ENCODE results near the gene SUPV3L1.
"Not testable (repeated sequence)": the region's sequence is repeated elsewhere in the genome, so short reads cannot be mapped to it uniquely, and the experiment has no call there.

The SUPV3L1 gene

DNA sequence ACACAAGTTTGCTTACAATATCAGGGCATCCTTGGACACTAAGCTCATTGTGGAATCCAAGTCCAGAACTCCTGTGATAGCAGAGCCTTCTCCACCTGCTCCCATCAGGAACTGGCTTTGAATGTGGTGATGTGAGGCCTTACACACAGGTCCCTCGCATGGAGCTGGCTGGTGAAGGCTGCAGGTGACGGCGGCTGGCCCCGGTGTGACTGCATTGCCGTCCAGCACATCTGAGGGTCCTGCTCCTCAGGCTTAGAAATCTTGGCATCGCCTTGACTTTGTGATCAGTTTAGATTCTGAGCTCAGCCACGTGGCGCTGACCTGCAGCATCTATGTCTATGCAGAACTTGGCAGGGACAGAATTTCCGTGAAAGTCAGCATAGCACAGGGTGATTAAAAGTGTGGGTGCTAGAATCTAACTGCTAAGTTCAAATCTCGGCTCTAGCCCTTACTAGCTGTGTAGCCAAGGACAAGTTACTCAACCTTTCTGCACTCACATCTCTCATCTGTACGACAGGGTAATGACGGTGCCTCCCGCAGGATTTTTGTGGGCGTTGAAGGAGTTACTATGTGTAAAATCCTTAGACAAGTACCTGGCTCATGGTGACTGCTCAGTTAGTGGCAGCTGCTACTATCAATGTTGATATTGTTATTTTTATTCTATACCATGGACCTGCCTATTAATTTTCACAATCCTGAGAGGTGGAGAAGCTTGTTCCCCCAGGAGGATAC is 66.7 kb downstream of the SUPV3L1 start:
- TF ChIP-seq GATA1 (IDR thresholded peaks at IDR 0.05; ENCODE audit: low read depth, low read length), result no peak
- TF ChIP-seq POLR2A (IDR thresholded peaks at IDR 0.05; ENCODE audit: low read length), result no peak
- no peak for DNase-seq

- DNase-seq, result no peak
- no peak for TF ChIP-seq GATA1 (IDR thresholded peaks at IDR 0.05; ENCODE audit: low read depth, low read length)
- no peak for TF ChIP-seq POLR2A (IDR thresholded peaks at IDR 0.05; ENCODE audit: low read length)
Observed at GRCh38 chr10:69247313-69247710, 67.3 kb downstream of the SUPV3L1 start.

DNA sequence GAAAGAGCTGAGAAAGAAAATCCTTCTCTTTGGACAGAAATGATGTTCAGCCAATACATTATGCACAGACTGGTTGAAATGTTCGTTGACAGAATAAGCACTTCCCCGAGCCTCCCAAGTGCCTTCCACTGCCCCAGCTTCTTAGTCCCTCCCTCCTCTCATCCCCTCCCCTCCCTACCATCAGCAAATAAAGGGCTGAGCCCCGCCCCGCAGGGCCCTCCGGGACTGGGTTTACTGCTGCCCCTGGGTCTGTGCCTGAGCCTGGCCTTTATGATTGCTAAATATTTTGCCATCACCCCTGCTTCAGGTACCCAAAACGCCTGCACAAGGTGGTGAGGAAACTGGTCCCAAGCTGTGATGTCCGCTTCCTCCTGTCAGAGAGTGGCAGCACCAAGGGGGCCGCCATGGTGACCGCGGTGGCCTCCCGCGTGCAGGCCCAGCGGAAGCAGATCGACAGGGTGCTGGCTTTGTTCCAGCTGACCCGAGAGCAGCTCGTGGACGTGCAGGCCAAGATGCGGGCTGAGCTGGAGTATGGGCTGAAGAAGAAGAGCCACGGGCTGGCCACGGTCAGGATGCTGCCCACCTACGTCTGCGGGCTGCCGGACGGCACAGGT is 68.2 kb downstream of the SUPV3L1 start:
- no peak for DNase-seq
- TF ChIP-seq POLR2A (IDR thresholded peaks at IDR 0.05; ENCODE audit: low read length) (no peak), GATA1 (IDR thresholded peaks at IDR 0.05; ENCODE audit: low read depth, low read length) (no peak)

- no peak for TF ChIP-seq GATA1 (IDR thresholded peaks at IDR 0.05; ENCODE audit: low read depth, low read length)
- no peak for TF ChIP-seq POLR2A (IDR thresholded peaks at IDR 0.05; ENCODE audit: low read length)
- DNase-seq, result no peak
Observed at GRCh38 chr10:69250041-69250440, 70.0 kb downstream of the SUPV3L1 start.

- DNase-seq, result not testable (repeated sequence)
Observed at GRCh38 chr10:69251417-69251816, 71.4 kb downstream of the SUPV3L1 start.

GRCh38 chr10:69253171-69253570 is 73.1 kb downstream of the SUPV3L1 start:
- DNase-seq, result no peak
- TF ChIP-seq GATA1 (IDR thresholded peaks at IDR 0.05; ENCODE audit: low read depth, low read length) (no peak), POLR2A (IDR thresholded peaks at IDR 0.05; ENCODE audit: low read length) (no peak)

GRCh38 chr10:69254877-69255276 is 74.8 kb downstream of the SUPV3L1 start:
- no peak for DNase-seq
- TF ChIP-seq GATA1 (IDR thresholded peaks at IDR 0.05; ENCODE audit: low read depth, low read length), result no peak
- no peak for TF ChIP-seq POLR2A (IDR thresholded peaks at IDR 0.05; ENCODE audit: low read length)
